Stimulated activated CD8-positive, alpha-beta memory T cell treated with anti-CD3 and anti-CD28 coated beads, Interleukin-7, amount 100 ng/mL, for 24 hours (primary cell): ENCODE data around the gene NAP1L4.

Experiments used
- DNase-seq: peaks from one replicate; pipeline ENCODE4 v3.0.0-alpha.2; 2020; ENCODE audit warnings: low read depth

Gene NAP1L4

GRCh38 chr11:2934611-2935239, 57.4 kb downstream of the NAP1L4 start:
- DNase-seq, result no peak

DNA sequence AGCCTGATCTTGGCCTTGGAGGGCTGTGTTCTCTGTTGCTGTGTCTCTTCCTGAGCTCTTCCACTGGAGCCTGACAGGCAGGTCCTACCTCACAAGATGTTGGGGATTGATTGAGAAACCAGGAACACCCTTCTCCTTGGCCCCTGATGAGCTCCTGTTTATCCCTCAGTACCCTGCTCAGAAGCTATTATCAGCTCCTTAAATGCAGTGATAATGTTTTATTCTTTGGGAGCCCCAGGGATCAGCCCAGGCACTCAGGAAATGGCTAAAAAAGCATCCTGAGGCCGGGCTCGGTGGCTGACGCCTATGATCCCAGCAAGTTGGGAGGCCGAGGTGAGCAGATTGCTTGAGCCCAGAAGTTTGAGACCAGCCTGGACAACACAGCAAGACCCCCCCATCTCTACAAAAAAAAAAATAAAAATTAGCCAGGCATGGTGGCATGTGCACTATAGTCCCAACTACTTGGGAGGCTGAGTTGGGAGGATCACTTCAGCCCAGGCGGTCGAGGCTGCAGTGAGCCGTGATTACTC, 58.0 kb downstream of the NAP1L4 start:
- DNase-seq, result no peak

- DNase-seq, result no peak
Measured at GRCh38 chr11:2933375-2934020, 58.6 kb downstream of the NAP1L4 start.

DNA sequence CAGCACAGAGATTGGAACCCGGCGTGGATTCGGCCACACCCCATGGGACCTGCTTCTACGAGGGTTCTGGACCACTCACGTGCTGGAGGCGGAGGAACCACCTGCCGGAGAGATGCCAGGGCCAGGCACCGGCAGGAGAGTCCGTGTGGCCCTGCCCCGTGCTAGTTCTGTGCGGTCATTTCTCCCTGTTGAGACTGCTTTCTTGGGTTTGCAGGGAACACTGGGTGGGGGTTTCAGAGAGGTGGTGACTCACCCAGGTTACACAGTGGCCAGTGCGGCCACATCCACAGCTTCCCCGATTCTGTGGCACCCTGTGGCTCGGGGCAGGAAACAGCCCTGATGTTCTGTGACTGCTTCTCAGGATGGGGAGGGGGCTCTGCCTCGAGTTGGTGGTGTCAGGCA, 59.3 kb downstream of the NAP1L4 start:
- no peak for DNase-seq

DNA sequence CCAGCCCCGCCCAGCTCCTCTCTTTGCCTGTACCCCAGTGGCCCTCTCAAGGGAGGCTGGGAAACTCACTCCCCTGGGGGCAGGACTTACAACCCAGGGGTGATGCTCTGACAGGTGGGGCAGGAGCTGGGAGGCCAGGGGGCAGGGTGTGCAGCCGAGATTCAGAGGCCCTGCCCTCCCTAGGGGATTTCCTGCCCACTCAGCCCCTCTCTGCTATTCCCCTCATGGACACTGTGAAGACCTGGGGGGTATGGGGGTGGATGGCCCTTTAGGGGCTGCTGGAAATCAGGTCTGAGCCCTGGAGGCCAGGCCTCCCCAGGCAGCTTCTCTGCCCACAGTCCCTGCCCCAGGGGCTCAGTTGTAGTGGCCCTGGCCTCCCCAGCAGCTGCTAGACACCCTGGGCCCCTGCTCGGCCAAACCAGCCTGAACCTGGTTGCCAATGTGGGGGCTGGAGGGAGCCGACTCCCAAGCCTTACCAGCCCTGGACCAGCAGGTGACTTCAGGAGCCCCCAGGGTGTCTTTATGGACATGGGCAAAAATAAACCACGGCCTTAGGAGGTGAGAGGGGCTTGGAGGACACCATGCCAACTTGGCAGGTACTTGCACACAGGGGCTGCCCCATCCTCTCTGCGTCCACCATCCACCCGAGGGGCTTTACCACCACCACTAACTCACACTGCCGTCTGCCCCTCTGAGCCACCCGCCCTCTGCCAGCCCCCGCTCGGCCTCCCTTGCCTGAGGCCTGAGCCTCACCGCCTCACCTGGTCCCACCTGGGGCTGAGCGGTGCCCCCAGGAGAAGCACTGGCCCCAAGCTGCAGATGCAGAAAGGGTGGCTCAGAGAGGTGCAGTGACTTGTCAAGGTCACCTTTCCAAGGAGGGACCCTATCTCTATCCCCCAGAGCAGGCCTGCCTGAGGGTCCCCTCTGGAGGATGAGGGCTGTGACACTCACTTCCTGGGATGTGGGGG, 60.1 kb downstream of the NAP1L4 start:
- DNase-seq, result no peak

DNA sequence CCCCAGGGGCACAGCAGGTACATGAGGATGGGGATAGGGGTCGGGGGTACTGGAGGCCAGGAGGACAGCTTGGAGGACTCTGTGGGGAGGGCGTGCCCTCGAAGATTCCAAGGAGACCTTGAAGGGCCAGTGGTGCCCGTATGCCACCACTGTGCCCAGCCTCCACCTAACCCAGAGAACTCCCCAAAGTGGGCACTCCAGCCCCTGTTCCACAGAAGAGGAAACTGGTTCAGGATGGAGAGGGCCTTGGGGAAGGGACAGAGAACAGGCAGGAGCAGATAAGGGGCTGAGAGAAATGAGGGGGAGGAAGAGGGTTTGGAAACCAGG, 60.7 kb downstream of the NAP1L4 start:
- DNase-seq, result no peak

DNA sequence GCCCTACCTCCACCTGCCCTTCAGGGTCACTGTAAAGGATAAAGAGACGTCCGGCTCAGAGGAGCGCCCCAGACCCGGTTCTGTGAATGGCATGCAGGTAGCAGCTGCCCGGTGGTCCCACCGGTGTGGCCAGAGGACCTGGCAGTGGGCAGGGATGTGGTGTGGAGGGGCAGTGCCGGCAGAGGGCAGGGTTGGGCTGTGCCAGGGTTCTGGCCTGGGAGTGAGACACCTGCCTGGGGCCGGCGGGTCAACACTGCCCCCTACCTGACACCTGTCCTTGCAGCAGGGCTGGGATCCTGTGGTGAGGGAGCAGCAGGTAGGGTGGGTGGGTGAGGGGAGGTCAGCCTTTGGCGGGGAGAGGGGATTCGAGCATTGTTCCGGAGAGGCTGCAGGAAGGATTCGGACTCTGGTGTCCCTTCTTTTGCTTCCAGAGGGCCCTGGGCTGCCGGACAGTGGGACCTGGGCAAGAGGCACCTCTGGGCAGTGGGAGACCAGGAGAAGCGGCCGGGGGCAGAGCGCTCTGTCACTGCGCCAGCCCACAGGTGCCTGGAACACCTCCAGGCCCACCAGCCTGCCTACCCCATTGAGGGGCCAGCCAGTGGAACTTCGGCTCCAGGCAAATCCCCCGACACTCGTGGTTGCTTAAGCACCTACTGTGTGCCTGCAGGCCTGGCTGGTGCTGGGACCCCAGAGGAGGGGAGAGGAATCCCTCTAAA, 61.3 kb downstream of the NAP1L4 start:
- no peak for DNase-seq

- no peak for DNase-seq
Measured at GRCh38 chr11:2929950-2930703, 62.0 kb downstream of the NAP1L4 start.

- DNase-seq, result no peak
Measured at GRCh38 chr11:2929531-2929949, 62.6 kb downstream of the NAP1L4 start.

- no peak for DNase-seq
Measured at GRCh38 chr11:2928605-2929530, 63.3 kb downstream of the NAP1L4 start, which contains the start of gene PHLDA2. TSS of gene PHLDA2 (minus strand) at chr11:2929420. CDS start at chr11:2929364, 56 bp downstream.

DNA sequence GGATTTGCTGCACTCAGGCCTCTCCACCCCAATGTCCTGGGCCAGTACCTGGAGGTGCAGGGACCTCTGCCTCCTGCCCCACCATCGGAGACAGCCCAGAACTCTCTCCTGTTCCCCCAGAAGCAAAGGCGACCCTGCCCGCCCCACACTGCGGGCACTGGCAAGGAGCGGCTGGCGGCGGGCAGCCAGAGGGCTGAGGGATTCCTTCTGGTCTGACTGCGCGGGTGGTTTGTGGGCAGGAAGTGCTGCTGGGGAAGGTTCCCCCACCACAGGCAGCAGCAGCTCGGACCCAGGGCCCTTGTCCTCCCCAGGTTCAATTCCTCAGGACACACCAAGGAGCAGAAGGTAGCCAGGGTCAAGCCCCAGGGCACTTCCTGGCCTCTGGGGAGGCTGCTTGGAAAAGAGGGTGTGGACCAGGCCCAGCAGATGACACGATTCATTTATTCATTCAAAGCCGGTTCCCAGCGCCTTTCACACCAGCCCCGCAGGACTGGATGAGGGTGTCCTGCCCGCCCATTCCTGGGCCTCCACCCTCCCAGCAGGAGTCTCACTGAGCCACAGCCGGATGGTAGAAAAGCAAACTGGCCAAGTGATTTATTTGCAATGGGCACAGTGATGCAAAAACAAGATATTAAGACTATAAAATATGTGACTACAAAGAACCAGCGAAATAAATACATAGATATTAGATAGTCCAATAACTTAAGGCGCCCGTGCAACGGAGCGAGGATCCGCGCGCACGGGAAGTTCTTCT, 64.1 kb downstream of the NAP1L4 start:
- DNase-seq, result no peak

DNA sequence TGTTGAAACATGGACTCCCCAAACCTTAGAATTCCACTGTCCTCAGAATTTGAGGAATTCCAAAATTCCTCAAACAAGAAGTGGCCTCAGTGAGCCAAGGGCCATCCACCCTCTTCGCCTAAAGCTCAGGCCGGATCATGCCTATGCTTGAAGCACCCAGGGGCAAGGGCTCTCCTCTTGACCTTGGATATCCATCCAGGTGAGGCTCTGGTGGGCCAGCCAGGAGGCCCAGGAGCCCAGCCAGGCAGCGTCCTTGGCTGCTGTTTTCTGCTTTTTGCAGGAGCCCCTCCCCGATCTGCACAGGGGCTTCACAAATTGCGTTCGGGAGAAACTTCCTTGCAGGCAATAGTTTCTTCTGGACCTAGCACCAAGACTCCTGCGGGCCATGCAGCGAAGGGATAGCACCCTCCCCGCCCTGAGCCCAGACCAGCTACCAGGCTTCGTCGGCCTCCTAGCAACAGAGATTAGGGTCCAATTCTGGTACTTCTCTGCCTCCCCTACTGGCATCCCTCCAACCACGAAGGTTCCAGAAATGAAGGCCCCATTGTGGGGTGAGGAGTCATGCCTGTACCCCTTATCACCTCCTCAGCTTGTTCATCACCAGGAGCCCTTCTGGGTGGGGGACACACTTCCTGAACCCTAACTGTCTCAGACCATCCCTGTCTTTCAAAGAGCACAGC, 64.9 kb downstream of the NAP1L4 start:
- DNase-seq, result no peak

GRCh38 chr11:2926611-2927051, 65.5 kb downstream of the NAP1L4 start:
- no peak for DNase-seq

DNA sequence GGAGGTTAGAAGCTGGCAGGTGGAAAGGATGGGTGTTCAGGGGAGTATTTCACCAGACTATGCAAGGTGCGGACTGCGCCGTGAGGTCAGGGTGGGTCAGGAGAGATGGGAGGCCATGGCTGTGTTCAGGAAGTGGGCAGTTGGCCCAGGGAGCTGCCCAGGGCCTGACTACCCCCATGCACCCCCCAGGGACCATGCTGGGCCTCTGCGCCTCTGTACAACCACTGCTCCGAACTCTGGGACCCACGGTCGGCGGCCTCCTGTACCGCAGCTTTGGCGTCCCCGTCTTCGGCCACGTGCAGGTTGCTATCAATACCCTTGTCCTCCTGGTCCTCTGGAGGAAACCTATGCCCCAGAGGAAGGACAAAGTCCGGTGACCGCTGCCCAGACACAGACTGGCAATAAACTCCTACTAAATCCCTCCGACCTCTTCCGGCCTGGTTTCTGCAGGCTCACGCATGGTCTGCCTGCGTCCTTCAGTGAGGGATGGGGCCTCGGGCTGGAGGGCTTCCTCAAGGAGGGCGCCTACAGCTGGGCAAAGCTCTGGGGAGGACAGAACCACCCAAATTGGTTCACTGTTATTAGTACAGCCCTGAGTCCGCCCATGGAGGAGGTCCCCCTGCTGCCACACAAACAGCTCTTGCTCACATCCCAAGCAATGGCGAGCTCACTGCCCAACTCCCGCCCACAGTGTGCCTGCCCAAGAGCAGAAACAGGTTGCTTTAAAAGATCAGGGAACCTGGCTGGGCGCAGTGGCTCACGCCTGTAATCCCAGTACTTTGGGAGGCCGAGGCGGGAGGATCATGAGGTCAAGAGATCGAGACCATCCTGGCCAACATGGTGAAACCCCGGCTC, 67.1 kb downstream of the NAP1L4 start:
- no peak for DNase-seq

GRCh38 chr11:2924381-2924780, 67.7 kb downstream of the NAP1L4 start:
- DNase-seq, result no peak

DNA sequence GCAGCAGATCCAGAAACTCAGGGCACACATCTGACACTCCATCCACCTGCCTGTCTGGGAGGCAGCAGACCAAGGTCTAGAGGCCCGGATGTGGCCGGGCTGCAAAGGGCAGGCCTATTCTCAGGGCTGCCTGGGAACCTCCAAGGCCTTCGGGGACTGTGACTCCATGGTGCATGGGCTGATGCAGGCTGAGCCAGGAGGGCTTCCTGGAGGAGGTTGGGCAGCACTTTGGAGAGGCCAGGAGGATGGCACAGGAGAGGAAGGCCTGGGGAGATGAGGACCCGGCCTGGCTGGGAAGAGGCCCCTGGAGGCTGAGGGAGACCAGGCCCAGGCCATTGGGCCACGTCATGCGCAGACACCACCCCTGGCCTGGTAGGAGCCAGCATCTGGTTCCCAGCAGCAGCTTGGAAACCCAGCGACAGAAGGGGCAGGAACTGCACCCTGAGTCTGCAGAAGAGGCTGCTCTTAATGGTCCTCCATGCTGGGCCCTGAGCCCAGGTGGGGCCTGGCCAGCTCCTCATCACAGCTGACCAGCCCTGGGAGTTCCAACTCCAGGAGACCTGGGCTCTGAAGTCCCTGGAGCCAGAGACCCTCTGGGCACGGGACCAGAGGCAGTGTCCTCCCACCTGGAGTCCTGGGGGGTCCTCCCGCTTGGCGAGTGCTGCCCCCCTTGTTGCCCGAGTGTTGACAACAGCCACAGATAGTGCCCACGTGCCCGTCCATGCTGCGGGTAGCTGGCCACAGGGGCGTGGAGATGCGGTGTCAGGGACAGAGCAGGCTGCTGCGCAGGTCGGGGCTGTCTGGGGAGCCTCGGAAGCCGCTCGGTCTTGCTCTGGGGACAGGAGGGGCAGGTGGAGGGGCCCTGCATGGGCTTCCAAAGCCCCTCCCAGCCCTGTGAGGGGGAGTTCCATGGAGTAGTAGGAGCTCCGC, 68.4 kb downstream of the NAP1L4 start:
- DNase-seq, result no peak

DNA sequence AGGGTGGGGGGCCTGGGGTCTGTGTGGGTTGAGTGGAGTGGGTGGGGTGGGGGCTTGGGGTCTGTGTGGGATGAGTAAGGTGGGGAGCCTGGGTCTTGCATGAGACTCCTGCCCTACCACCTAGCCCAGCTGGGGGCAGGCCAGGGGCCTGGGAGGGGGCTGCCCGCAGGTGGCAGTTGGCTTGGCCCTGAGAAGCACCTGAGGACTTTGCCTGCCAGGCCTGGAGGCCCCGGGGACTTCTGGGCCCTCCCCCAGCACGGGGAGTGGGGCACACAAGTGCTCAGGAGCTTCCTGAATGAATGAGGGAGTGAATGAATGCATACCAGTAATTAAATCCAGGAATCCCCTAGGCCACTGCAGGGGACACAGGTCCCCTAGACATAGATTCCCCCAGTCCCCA, 69.5 kb downstream of the NAP1L4 start:
- DNase-seq, result no peak
